Right hindlimb (tissue), 1 donor: ENCODE measurements around the gene PLEKHH1.
"Not testable (repeated sequence)": the region's sequence is repeated elsewhere in the genome, so short reads cannot be mapped to it uniquely, and the experiment has no call there.

Source experiments
- DNase-seq: peaks from one replicate; pipeline ENCODE4 v3.0.0-alpha.2; 2018

Gene PLEKHH1

GRCh38 chr14:67536087-67536486, 3.0 kb downstream of the PLEKHH1 start:
- no peak for DNase-seq

- no peak for DNase-seq
Measured at GRCh38 chr14:67537736-67538135, 4.6 kb downstream of the PLEKHH1 start.

- DNase-seq, result no peak
Measured at GRCh38 chr14:67538501-67538900, 5.4 kb downstream of the PLEKHH1 start.

- no peak for DNase-seq
Measured at GRCh38 chr14:67539116-67539515, 6.0 kb downstream of the PLEKHH1 start.

- DNase-seq, result no peak
Measured at GRCh38 chr14:67541448-67542387, 8.6 kb downstream of the PLEKHH1 start.

GRCh38 chr14:67542620-67543019, 9.5 kb downstream of the PLEKHH1 start:
- not testable (repeated sequence) for DNase-seq

- no peak for DNase-seq
Measured at GRCh38 chr14:67544590-67544989, 11.5 kb downstream of the PLEKHH1 start.

GRCh38 chr14:67547224-67547780, 14.2 kb downstream of the PLEKHH1 start:
- no peak for DNase-seq

GRCh38 chr14:67549734-67550133, 16.6 kb downstream of the PLEKHH1 start:
- no peak for DNase-seq

GRCh38 chr14:67551123-67551522, 18.0 kb downstream of the PLEKHH1 start:
- no peak for DNase-seq

GRCh38 chr14:67551940-67552339, 18.9 kb downstream of the PLEKHH1 start:
- DNase-seq, result no peak

- no peak for DNase-seq
Measured at GRCh38 chr14:67553547-67553946, 20.5 kb downstream of the PLEKHH1 start.

GRCh38 chr14:67554341-67554740, 21.3 kb downstream of the PLEKHH1 start:
- no peak for DNase-seq

- no peak for DNase-seq
Measured at GRCh38 chr14:67555518-67556090, 22.5 kb downstream of the PLEKHH1 start.

GRCh38 chr14:67556671-67557070, 23.6 kb downstream of the PLEKHH1 start:
- no peak for DNase-seq

- no peak for DNase-seq
Measured at GRCh38 chr14:67557118-67557517, 24.0 kb downstream of the PLEKHH1 start.

GRCh38 chr14:67557656-67558055, 24.6 kb downstream of the PLEKHH1 start:
- no peak for DNase-seq

- no peak for DNase-seq
Measured at GRCh38 chr14:67559639-67560038, 26.5 kb downstream of the PLEKHH1 start.

- no peak for DNase-seq
Measured at GRCh38 chr14:67562025-67562775, 29.1 kb downstream of the PLEKHH1 start.

GRCh38 chr14:67562776-67563150, 29.7 kb downstream of the PLEKHH1 start:
- no peak for DNase-seq

GRCh38 chr14:67564236-67564635, 31.1 kb downstream of the PLEKHH1 start:
- DNase-seq, result no peak

GRCh38 chr14:67566908-67567307, 33.8 kb downstream of the PLEKHH1 start:
- DNase-seq, result no peak

- DNase-seq, result no peak
Measured at GRCh38 chr14:67567654-67568053, 34.6 kb downstream of the PLEKHH1 start.
